OCI-LY1 (cell line): ENCODE measurements around the gene FRMD4A.

Experiments used
- EZH2 ChIP-seq: fragments of 200-600 bp; sonication (generic), shearing (Covaris generic); IDR thresholded peaks from 2 replicates; pipeline ENCODE4 v1.8.0; 2017; ENCODE audit warnings: borderline replicate concordance, mixed run types, mild to moderate bottlenecking, antibody characterized with exemption, low read length, moderate library complexity, mixed read lengths
- TF ChIP-seq, protein P1 (sequence below): fragments of 200-600 bp; sonication (generic), shearing (Covaris generic); IDR thresholded peaks from 2 replicates; pipeline ENCODE4 v1.5.1; 2017; ENCODE audit warnings: mild to moderate bottlenecking, antibody characterized with exemption, low read length, moderate library complexity, mixed read lengths

DNA sequence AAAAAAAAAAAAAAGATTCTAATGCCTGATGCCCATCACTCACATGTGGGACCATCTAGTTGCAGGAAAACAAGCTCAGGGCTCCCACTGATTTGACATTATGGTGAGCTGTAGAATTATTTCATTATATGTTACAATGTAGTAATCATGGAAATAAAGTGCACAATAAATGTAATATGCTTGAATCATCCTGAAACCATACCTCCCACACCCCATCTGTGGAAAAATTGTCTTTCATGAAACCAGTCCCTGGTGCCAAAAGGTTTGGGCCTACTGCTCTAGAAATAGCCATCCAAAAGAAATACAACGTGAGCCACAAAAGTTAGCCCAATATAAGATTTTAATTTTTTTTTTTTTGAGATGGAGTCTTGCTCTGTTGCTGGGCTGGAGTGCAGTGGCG lies 478.8 kb downstream of the FRMD4A start:
- TF ChIP-seq, protein P1, sequence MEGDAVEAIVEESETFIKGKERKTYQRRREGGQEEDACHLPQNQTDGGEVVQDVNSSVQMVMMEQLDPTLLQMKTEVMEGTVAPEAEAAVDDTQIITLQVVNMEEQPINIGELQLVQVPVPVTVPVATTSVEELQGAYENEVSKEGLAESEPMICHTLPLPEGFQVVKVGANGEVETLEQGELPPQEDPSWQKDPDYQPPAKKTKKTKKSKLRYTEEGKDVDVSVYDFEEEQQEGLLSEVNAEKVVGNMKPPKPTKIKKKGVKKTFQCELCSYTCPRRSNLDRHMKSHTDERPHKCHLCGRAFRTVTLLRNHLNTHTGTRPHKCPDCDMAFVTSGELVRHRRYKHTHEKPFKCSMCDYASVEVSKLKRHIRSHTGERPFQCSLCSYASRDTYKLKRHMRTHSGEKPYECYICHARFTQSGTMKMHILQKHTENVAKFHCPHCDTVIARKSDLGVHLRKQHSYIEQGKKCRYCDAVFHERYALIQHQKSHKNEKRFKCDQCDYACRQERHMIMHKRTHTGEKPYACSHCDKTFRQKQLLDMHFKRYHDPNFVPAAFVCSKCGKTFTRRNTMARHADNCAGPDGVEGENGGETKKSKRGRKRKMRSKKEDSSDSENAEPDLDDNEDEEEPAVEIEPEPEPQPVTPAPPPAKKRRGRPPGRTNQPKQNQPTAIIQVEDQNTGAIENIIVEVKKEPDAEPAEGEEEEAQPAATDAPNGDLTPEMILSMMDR = no peak
- no peak for TF ChIP-seq EZH2
